Stimulated activated CD8-positive, alpha-beta memory T cell treated with anti-CD3 and anti-CD28 coated beads, Interleukin-7, amount 100 ng/mL, for 4 hours (primary cell): ENCODE measurements around the gene PLA2G4E.

Source experiments
- DNase-seq, 2 donors: peaks; one replicate each; pipeline ENCODE4 v3.0.0-alpha.2; 2020; ENCODE audit warnings: low read depth in 2 of 2

PLA2G4E gene

DNA sequence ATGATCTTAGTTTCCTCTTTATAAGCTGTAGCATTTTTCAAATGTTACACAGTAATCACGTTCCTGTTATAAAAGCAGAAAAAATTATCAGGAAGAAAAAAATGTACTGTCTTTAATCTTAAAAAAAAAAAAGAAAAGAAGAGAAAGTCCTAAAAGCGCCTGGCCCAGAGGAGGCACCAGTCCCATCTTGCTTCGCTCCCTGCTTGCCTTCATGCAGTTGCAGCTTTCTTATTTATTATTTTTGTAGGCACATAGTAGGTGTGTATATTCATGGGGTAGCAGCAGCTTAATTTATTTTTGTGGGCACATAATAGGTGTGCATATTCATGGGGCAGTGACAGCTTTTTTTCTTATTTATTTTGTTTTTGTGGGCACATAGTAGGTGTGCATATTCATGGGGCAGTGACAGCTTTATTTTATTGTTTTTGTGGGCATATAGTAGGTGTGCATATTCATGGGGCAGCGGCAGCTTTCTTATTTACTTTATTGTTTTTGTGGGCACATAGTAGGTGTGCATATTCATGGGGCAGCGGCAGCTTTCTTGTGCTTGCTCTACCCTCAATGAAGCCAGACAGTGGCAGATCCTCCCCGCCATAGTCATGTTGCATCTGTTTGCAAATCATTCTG lies 43.0 kb downstream of the PLA2G4E start:
- DNase-seq, result no peak

DNA sequence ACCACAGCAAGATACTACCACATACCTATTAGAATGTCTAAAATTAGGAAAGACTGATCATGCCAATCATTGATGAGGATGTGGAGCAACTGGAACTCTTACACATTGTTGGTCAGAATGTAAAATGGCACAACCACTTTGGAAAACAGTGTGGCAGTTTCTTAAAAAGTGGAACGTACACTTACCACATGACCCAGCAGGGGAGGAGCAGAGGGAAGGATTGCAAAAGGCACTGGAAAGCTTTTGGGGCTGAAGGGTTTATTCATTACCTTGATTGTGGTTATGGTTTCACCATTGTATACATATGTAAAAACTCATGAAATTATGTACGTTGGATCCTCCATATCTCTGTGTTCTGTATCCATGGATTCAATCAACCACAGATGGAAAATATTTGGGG lies 45.2 kb downstream of the PLA2G4E start:
- DNase-seq, result no peak

DNA sequence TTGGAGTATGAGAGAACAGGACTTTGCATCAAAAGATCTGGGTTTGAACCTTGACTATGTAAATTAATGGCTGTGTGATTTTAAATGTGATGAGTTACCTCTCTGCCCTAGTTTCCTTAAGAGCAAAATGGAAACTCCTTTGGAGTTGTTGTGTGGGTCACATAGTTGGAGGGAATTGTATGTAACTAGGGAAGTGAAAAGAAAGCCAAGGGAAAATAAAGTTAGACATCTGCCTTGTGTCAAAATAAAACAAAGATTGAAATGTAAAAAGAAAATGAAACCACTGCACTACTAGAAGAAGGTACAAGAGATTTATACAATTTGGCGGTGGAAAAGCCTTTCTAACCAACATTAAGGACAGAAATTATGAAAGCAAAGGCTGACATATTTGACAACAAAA lies 46.8 kb downstream of the PLA2G4E start:
- no peak for DNase-seq

DNA sequence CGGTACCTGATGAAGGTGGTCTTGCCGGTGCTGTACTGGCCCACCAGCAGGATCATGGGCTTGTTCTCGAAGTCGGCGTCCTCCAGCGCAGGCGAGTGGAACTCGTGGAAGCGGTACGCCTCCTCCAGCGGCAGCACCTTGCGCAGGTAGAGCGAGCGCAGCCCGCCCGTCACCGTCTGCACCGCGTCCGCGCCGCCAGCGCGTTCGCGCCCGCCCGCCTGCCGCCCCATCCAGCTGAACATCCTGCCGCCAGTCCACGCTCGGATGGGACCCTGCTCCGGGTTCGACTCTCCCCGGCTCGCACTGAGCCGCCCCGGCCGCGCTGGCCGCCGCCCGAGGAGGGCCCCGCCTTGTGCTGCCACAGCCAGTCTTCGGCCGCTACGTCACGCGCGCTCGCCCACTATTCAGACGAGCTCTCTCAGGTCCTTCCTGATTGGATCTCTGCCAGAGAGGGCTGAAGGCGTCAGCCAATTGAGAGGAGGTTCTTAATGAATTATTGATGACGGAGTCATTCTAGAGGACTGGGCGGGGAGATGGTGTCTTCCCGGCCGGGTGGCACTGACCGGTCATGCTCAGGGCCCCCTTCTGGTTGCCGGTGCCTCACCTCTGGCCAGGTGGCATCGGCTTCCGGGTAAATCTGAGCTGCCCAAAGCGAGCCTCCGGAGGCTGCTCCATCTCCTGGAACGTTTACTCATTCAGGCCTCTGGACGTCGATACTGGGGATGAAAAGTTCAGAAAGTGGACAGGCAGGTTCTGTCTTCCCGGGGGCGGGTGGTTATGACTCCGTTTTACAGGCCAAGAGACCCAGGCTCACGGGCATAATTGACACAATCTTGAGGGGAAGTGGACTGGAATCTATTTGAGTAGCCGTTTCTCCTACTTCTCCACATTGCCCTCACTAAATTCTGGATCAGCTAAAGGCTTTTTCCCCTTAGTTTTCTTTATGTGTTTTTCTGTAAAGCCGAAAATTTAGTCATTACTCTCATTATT lies 48.3 kb downstream of the PLA2G4E start, which contains the start of gene EHD4:
Gene EHD4 (minus strand): TSS at position 305 of the 990 bp plus-strand sequence. CDS start 63 bp downstream, at position 242.
- peak; percentile 93 to 94 for DNase-seq

DNA sequence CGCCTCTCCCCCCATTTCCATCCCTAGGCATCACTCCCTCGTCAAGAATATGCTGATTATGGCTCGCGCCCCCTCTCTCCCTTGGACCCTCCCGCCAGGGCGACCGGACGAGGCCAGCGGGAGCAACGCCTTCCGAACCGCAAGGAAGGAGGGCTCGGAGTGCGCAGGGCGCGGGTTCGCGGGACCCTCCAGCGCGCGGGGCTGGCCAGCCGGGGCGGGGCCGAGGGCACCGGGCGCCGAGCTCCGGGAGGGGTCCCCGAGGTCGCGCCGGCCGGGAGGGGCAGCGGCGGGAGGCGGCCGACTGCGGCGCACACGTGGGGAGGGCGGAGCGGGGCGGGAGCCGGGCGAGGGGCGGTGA lies 49.0 kb downstream of the PLA2G4E start:
- no peak for DNase-seq

DNA sequence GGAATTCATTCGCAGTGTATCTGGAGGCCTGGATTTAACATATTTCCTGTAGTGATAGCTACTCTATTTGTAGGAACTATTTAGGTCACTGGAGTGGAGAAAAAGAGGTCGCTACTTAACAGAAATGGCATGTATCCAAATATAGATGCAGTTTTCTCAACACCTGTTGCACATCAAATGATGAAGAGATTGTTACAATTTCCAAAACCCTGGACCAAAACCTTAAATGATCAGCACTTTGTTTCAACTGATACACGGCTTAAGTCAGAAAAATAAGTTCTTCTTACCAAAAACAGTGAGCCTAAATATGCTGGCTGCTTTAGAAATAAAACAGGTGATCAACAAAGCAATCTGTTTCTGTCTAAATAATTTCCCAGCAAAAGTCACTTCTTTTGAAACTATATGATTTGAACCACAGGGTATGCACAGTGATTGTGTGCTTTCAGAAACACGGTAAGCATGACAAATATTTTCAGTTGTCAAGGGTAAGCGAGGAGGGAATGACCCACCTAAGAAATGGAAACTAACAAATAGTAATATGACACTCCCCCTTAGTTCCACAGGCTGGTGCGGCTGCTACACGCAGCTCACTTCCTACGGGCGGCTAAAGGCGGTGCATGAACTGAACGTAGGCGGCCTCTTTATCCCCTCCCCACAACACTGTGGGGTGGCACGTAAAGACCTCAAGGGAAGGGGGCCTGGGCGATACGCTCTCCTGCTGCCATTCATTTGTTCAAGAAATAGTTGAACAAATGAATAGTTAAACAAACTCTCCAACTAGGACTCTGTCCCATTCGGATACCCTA lies 49.5 kb downstream of the PLA2G4E start:
- DNase-seq, result peak; percentile 70 to 72

DNA sequence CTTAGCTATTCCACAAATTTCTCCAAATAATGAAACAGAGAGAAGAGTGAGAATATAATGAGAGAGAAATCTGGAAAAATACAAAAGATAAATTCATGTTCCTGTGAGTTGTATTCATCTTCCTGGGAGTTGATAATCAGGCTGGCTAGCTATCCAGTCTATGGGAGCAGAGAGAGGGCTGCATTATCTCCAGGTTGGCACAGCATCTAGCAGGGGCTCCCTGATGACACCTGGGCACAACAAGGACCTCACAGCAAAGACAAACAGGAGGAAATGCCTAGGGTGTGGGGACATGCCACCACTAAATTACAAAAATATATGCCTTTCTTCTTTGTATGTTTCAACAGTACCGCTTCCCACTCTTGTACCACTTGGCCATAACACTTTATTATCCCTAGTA lies 50.4 kb downstream of the PLA2G4E start:
- no peak for DNase-seq

DNA sequence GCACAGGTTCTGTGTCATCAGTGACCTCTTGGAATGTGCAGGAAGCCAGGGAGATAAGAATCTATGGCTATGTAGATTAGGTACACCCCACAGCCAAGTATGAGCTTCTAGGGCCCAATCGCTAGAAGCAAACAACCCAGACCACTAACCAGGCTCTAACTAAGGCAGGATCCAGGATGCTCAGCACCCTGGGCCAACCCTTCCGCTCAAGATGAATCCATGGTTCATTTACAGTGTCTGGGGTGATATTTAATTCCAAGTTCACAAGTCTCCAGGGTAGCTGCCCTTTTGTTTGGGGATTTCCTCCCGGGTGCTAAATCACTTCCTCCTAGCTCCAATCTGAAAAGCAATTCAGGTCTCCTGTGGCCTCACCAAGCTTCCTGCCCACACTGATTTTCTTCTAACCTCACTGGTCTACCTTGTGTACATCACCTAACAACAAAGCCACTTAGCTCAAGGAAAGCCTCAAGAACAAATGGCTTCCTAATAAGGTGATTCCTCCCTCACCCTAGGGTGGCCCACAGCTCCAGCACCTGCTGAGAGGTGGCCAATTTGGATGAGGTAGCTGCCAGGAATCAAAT lies 50.9 kb downstream of the PLA2G4E start:
- no peak for DNase-seq

DNA sequence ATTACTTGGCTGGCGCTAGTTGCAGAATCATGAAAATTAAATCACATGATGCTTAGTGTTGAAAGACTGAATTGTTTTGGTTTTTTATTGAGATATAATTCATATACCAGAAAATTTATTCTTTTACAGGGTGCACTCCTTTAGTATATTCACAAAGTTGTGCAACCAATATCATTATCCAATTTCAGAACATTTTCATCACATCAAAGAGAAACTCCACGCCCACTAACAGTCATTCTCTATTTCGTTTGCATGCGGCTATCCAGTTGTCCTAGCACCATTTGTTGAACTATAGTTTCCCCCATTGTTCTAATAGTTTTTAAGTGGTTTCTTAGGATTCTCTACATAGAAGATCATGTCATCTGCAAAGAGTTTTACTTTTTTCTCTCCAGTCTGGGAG lies 52.1 kb downstream of the PLA2G4E start:
- no peak for DNase-seq

DNA sequence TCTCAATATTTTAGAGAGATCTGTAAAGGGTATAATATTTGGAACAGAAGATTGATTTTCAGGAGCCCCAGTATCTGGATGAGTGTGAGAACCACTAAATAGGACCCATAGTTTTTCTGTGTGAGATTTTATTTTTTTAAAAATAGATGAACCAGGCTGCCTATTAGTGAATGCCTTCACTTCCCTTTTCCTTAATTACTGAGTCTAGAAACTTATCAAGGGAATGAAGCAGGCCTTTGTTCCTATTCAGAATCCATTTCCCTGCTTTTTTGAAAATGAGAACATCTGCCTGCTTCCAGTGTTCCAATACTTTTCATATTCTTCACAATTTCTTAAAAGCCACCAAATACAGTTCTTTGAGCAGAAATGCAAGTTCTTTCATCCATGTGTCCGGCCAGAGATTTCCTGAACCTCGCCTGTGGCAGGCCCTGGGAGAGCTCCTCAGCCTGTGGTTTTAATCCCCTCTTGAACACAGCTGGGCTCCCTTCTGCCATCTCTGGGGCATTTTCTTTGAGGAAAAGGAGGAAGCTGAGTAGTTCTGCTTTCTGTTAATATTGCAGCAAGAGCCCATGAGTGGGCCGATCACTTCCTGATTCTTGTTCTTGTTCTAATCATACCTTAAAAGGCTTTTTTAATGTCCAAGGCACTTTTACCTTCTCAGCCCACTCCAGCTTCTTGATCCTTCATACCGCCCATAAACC lies 53.2 kb downstream of the PLA2G4E start:
- DNase-seq, result no peak

DNA sequence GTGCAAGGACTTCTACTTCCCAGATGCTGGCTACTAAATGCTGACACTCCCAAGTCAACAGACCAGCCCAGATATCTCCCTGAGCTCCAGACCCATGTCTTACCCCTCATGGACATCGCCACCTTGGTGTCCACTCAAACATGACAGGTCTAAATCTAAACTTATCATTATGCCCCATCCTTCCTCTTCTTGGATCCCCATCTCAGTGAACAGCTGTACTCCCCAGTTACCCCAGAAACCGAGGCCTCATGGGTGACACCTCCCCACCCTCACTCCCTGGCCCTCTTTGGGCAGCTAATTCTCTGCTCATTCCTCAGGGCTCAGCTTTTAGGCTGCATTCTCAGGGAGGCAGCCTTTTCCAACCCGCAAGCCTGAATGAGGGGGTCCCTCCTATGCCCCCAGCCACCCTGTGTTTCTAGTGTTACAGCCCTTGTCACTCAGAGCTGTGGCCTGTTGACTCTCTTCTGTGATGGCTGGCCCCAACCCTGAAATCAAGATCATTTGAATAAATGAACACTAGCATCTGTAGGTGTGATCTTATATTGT lies 53.8 kb downstream of the PLA2G4E start:
- DNase-seq, result no peak

DNA sequence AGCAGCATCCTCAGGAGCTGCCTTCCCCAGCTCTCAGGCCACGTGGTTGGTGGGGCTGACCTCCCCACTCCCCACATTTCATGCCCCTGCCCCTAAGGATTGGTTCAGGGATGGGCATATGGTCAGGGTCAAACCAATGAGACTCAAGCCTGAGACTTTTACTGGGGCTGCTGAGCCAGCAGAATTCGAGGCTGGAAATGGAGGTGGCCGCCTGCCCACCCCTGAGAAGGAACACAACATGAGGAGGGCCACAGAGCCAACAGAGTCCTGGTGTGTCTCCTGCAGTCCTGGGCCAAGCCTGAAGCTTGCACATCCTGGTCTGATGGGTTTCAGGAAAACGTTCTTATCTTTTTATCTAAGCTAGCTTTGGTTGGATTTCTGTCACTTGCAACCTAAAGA lies 54.4 kb downstream of the PLA2G4E start:
- no peak for DNase-seq

DNA sequence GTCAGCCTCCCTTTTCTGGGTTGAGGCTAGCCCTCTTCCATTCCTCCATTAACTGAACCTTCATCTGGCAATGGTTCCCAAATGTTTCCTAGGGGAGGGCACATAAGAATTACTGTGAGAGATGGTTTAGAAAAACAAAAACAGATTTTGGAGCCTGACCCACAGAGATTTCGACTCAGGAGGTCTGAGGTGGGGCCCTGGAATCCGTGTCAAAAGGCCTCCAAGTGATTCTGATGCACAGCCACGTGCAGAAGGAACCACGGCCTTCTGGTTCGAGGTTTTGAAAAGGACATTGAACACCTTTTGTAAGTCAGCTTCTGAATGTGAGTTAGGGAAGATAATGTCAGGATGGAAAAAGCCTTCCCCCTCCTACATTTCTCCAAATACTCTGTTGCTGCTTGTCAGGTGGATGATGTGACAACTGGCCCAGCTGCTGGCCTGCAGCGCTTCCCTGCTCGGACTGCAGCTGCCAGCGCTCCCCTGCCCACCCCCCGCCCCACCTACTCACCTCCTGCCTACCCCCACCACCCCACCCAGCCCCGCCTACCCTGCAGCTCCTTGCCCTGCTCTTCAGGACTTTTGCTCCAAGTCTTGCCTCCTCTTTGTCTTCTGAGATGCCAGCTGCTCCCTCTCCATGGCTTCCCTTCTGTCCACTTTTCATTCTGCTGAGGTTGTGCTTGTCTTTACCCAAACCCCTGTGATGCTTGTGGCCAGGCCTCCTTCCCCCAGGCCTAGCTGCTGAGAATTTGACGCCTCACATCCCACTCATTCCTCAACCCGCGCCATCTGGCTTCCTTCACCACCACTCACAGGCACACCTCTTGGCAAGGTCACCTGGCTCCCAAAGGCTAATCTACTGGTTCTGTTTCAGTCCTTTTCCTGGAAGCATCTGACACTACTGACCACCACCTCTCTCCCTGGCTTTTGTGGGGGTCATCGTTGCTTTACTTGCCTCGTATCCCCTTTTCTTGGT lies 55.1 kb downstream of the PLA2G4E start:
- DNase-seq, result no peak

DNA sequence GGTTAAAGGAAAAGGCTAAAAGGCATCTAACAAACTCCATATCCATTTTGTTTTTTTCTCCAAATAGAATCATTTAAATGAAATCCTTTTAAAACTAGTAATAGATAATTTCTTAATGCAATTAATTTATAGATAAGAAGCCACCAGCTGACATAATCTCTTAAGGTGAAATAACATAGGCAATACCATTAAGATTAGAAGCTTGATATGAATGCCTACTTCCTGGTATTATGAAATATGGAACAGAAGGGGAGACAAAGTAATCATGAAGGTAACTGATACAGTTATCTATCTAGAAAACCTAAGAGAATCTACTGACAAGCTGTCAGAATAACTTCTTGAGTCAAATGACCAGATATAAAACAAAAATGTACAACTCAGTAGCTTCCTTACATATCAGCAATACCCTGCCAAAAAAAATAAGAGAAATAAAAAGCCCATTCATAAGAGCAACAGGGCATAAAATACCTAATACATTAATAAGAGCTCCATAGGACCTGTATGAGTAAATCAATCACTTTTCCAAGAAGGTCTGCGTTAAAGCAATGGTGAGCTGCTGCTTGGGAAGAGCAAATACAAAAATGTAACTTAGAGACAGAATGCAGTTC lies 59.1 kb downstream of the PLA2G4E start:
- no peak for DNase-seq

DNA sequence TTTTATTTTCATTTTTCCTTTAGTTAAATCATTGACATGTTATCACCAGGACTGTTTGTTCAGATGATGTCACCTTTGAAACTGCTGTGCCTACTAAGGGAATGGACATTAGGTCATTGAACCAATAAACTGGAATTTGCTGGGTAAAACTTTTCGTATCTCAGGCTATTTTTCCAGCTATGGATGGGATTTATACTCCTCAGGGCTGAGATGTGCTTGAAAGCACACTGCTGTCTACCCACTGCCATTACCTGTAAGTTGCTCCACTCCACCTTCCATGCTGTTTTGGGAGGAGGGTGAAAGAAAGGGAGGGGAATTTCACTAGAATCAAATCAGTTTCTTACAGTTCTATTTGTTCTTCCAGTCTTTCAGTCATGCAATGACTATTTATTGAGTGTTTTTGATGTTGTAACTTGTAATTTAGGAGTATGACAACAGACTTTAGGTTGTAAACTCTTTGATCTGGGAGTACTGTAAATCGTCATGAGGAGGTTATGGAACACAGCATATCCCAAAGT lies 59.8 kb downstream of the PLA2G4E start:
- no peak for DNase-seq

DNA sequence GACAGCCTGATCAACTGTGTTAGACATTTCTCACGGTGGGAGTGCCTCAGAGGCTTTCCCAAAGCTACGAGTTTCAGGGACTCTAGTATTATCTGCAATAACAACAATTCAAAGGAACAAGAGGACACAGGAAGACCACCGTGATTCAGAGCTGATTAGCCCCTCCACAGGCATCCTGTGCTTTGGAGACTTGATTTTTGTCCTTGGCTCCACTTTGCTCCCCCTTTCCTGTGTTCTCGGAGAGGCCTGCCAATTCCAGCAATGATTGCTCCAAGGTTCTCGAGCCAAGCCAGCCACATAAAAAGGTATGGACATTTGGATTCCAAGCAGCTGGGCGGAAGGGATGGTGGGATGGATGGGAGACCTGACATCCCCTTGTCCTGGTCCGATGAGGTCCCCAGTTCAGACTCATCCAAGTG lies 62.8 kb downstream of the PLA2G4E start:
- no peak for DNase-seq

DNA sequence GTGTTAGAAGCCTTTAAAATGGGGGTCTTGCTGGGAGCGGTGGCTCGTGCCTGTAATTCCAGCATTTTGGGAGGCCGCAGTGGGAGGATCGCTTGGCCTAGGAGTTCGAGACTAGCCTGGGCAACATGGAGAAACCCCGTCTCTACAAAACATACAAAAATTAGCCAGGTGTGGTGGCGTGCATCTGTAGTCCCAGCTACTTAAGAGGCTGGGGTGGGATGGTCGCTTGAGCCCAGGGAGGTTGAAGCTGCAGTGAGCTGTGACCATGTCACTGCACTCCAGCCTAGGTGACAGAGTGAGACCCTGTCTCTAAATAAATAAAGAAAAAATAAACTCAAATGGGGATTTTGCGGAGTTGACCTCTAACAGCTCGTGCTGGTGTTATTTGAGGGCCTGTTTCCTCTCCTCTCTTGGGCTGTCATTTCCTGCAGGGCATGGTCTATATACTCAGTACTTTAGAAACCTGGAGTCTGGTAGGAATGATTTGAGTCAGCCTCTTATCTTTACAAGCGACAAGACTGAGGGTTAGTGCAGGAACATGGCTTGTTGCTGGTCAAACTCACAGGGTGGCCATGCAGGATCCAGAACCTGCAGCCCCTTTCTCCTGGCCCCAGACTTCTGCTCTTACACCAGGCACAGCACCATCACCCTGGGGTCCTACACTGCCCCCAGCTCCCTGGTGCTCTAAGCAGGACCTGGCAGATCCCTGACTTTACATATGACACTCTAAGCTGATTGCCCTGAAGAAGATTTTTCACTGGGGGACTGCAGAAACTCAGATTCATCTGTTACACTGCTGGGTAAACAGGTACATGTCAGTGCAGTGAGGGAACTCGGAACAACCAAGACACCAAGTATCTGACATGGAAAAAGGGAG lies 63.6 kb downstream of the PLA2G4E start:
- DNase-seq, result no peak
